NCI-H748 treated with DMSO at 0.1 percent for 48 hours (cell line): ENCODE results near the gene BCKDHA.
A peak's percentile ranks its signal among the peaks of the same experiment; 100 is the strongest.
"Not testable (repeated sequence)": the region's sequence is repeated elsewhere in the genome, so short reads cannot be mapped to it uniquely, and the experiment has no call there.

Source experiments
- DNase-seq: peaks from one replicate; lab custom pipeline; 2025; lab: John Stamatoyannopoulos, UW

BCKDHA gene

DNA sequence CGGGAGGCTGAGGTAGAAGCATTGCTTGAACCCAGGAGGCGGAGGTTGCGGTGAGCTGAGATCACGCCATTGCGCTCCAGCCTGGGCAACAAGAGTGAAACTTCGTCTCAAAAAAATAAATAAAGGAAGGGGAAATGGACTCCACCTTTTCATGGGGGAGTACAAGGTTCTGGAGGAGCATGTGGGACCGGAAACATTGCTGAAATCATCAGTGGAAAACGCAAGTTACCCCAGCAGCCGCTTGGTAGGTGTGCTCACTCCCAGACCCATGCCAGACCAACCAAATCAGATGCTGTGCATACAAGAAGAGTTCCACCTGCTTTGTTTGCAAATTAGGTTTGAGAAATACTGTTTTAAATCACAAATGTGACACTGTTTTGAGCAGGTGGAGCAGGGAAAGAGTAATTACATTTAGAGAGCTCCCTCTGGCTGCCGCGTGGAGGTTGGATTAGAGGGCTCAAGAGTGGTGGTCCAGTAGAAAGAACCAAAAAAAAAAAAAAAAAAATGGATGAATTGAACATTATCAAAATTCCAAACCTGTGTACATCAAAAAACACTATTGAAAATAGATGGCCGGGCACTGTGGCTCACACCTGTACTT is 50.2 kb downstream of the BCKDHA start:
- DNase-seq = no peak

DNA sequence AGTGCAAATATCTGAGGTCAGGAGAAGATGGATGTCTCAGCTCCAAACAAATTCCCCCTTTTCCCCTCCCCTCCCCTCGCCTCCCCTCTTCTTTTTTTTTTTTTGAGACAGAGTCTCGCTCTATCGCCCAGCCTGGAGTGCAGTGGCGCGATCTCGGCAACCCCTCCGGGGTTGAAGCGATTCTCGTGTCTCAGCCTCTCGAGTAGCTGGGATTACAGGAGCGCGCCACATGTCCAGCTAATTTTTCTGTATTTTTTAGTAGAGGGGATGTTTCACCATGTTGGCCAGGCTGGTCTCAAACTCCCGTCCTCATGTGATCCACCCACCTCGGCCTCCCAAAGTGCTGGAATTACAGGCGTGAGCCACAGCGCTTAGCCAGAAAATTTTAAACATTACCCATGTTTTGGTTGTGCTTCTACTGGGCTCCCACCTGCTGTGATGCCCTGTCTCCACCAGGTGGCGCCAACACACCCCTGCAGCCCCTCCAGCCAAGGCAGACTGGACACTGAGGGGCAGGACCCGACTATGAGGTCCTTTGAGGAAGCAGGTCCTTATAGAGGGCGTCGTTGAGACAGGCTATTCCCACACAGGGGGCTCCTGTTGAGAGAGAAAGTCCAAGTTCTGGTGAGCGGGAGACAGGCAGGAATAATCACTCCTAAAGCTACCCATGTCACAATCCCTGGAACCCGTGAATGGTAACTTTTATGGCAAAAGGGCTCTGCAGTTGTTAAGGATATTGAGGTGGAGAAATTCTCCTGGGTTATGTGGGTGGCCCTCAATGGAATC is 51.7 kb downstream of the BCKDHA start:
- DNase-seq = peak; percentile 71

DNA sequence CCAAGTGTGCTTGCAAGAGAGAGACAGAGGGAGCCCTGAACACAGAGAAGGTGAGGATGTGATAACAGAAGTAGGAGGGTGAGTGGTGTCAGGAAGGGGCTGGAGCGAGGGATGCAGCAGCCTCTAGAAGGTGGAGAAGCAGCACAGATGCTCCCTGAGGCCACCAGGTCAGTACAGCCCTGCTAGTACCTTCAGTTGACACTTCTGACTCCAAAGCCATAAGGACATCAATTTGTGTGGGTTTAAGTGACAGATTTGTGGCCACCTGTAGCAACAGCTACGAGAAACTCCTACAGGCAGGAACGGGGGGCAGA is 52.2 kb downstream of the BCKDHA start:
- no peak for DNase-seq

DNA sequence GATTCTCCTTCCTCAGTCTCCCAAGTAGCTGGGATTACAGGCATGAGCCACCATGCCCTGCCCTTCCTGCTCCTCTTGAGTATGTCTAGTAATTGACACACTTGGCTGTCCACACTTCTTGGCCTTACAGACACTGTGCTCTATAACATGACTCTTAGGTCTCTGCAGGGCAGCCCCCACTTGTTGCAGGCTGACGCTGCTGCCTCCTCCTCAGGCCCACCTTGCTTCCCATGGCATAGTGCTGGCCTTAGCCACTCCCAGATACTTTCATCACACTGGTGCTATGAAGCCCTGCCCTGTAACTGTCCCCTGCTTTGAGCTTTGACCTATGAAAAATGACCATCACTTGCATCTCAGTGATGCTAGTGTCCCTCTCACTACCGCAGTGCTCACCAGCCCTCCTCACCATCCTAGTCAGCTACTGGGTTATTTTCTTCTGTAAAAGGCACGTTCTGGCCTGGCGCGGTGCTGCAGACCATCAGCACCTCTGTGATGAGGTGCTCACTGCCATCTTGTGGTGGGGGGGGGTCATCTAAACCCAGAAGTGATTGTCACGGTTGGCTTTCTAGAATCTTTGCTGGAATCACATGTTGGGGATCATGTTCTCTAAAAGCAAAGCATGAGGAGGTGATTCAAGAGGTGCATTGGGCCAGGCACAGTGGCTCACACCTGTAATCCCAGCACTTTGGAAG is 55.1 kb downstream of the BCKDHA start:
- DNase-seq = no peak

DNA sequence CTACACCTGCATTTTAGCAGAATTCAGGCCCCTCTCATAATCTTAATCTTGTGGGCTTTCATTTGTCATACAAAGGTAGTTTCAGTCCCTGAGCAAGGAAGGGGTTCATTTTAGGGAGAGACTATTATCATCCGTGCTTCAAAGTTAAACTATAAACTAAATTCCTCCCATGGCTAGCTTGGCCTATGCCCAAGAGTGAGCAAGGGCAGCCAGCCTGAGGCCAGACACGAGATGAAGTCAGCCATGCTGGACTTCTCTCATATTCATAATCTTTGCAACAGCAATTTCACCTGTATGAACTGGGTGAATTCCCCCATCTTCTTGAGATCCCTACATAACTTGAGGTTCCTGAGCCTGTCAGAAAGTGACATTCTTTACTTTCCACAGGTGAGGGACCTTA is 58.3 kb downstream of the BCKDHA start:
- no peak for DNase-seq

DNA sequence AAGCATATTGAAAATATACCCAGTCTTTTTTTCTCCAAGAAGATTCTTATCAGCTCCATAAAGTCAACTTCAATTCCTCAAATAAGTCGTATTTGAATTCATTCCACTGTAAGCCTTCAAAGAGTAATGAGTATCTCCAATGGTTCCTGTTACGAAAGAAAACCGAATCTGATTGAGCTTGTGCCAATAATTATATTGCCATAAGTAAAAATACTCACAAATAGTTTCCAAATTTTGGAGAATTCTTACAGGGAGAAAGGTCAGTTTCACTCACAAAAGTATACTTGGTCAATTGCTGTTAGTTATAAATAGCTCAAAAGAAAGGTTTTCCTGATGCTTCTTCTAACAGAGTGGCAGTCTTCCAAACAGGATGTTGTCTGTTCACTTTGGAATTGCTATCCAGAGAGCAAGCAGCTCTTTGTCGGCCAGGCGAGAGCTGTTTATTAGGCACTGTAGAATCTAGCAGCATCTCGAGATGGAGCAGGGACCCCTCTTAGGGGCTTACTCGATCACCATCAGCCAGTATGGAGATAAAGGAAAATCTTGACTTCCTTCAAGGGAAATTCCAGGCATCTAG is 58.8 kb downstream of the BCKDHA start:
- DNase-seq = no peak

DNA sequence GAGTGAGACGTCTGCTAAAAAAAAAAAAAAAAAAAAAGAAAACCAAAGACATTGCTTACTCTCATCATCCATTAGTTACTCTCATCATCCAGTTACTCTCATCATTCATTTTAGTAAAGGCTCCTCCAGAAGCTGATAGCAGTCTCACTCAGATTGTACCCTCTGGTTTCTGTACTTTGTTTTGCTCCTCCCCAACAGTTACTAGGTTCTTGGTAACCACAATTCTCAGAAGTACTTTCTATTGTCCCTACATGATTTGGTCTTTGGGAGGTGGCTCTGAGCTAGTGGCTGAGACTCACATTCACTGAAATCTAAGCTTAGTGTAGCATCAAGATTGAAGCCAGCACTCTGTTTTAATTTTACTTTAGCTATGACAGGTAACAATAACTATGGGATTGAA is 59.6 kb downstream of the BCKDHA start:
- DNase-seq = no peak

DNA sequence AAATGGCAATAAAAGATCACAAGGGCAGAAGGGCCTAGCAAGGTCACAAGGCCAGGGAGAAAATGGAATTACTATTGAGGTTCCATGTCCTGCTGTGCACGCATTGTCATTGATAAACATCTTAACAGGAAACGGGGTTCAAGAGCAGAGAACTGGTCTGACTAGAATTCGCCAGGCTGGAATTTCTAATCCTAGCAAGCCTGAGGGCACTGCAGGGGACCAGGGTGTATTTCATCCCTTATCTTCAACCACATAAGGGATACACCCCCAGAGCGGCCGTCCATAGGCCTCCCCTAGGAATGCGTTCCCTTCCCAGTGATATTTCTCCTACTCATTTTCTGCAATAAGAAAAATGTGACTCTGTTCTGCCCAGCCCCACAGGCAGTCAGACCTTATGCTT is 64.9 kb downstream of the BCKDHA start:
- DNase-seq = no peak

DNA sequence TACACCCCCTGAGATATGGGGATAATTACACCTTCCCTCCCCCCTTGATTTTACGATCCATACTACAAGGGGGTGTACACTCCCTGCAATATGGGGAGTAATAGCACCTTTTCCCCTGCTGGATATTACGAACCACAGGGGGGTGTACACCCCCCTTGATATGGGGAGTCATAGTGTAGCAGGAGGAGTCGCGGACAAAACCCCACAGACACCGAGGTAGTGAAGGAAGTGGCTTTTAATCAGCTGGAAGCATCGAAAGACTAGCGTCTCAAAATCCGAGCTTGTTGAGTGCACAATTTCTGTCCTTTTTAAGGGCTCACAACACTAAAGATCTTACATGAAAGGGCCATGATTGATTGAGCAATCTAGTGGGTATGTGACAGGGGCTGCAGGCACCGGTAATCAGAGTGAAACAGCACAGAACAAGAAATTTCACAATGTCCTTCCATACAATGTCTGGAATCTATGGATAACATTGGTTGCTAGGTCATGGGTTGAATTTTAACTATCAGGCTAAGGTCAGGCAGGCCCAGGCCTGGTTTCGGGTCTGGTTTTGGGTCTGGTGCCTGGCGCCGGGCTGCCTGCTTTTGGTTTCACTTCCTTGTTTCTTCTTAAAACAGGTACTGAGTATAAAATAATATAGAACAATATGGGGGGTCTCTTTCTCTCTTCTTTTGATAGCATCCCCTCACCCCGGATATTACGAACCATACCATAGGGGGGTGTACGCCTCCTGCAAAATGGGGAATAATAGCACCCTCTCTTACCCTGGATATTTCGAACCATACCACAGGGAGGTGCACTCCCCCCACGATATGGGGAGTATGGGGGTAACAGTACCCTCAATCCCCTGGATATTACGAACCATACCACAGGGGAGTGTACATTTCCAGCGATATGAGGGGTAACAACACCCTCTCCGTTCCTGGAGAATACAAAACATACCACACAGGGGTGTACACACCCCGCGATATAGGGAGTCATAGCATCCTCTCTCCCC is 65.9 kb downstream of the BCKDHA start:
- DNase-seq = not testable (repeated sequence)
